Left ventricle myocardium inferior (tissue), 1 donor: ENCODE results near the gene C2orf49. TPM values are rescaled to one million over a fixed set of nuclear protein-coding genes. Genes with fewer than 3 reads are reported as not detected.

Source experiments
- DNase-seq: peaks from one replicate; pipeline ENCODE4 v3.0.0-alpha.2; 2020
- H3K27ac ChIP-seq: fragments of 200-600 bp; replicated peaks from 2 replicates; pipeline ENCODE4 v1.8.0; 2021
- H3K27me3 ChIP-seq: fragments of 200-600 bp; 2 replicates; pipeline ENCODE4 v1.8.0; 2021; ENCODE audit warnings: low read depth
- H3K36me3 ChIP-seq: fragments of 200-600 bp; 2 replicates; pipeline ENCODE4 v1.8.0; 2021
- H3K4me1 ChIP-seq: fragments of 200-600 bp; 2 replicates; pipeline ENCODE4 v1.8.0; 2021
- H3K4me3 ChIP-seq: fragments of 200-600 bp; 2 replicates; pipeline ENCODE4 v1.8.0; 2021; ENCODE audit warnings: mild to moderate bottlenecking, moderate library complexity
- H3K9me3 ChIP-seq: fragments of 200-600 bp; replicated peaks from 2 replicates; pipeline ENCODE4 v1.8.0; 2021
- intact Hi-C: fragments of 100-400 bp; cut with micrococcal nuclease; formaldehyde crosslinking; loops from one replicate; pipeline ENCODE4 v1.11.0; 2022
- total RNA-seq: library from RNA; stranded (reverse); fragmentation: NEBNext Ultra II Directional; extraction: Animal tissue kit (Norgen Biotek cat#: 25700); gene quantifications from one replicate; pipeline ENCODE4 v1.2.1, GENCODE V29; 2021
- TF ChIP-seq, protein P1 (sequence below): fragments of 200-600 bp; IDR thresholded peaks from 2 replicates; pipeline ENCODE4 v1.8.0; 2021; ENCODE audit warnings: antibody characterized with exemption, mild to moderate bottlenecking, borderline replicate concordance
- donor health status: DM: no; HTN: yes; CAD: no; lungs with severe emphysema.

Gene C2orf49
- total RNA-seq, 1 donor from 2014 or later, result 22.7 TPM

DNA sequence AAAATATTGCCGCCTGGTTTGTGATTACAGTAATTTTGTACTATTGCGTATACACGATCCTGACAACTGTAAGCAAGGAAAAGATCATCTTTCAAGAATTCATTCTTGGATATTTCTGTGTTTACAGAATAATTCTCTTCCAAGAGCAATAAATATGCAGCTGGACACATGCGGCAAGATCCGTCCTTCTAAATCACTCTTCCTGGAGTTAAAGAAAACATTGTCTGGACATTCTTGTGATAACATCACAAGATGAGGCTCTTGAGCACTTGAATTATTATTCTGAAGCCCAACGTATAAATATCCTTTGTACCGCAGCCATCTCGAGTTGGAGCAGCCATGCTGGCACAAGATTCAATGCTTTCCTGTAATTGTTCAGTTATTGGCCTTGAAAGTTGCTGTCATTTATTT is 51.6 kb downstream of the C2orf49 start:
- peaks cover 99% of the 10 kb centered on the region for H3K4me1 ChIP-seq
- no peak for DNase-seq
- no peaks in the 10 kb centered on the region for H3K27me3 ChIP-seq
- TF ChIP-seq, protein P1, sequence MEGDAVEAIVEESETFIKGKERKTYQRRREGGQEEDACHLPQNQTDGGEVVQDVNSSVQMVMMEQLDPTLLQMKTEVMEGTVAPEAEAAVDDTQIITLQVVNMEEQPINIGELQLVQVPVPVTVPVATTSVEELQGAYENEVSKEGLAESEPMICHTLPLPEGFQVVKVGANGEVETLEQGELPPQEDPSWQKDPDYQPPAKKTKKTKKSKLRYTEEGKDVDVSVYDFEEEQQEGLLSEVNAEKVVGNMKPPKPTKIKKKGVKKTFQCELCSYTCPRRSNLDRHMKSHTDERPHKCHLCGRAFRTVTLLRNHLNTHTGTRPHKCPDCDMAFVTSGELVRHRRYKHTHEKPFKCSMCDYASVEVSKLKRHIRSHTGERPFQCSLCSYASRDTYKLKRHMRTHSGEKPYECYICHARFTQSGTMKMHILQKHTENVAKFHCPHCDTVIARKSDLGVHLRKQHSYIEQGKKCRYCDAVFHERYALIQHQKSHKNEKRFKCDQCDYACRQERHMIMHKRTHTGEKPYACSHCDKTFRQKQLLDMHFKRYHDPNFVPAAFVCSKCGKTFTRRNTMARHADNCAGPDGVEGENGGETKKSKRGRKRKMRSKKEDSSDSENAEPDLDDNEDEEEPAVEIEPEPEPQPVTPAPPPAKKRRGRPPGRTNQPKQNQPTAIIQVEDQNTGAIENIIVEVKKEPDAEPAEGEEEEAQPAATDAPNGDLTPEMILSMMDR, result no peak
- intact Hi-C loops, result no loop called here
- peak overlapping the region; percentile 85 for H3K27ac ChIP-seq
- peaks cover 31% of the 10 kb centered on the region for H3K36me3 ChIP-seq
- peak overlapping the region; percentile 14 for H3K4me3 ChIP-seq
- no peaks in the 10 kb centered on the region for H3K9me3 ChIP-seq

DNA sequence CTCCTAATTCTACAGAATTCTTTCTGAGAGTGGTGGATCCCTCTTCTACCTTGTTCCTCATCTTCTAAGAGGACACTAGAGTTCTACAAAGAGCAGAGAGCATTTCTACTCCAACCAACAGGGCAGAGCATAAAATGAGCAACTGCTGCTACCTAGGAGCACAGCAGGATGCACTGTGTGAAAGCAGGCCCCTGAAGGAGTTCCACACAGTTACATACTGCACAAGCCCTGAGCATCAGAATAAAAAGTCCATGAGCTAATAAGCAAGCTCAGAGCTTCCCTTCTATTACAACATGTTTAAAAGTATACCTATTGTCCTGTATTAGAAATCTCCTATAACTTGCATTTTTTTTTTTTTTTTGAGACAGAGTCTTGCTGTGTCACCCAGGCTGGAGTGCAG is 53.1 kb downstream of the C2orf49 start:
- no peak for DNase-seq
- no peaks in the 10 kb centered on the region for H3K9me3 ChIP-seq
- TF ChIP-seq, protein P1, result no peak
- H3K27me3 ChIP-seq, result no peaks in the 10 kb centered on the region
- peak overlapping the region; percentile 85 for H3K27ac ChIP-seq
- intact Hi-C loops, result no loop called here
- no peak overlapping the region for H3K4me3 ChIP-seq
- peaks cover 98% of the 10 kb centered on the region for H3K4me1 ChIP-seq
- H3K36me3 ChIP-seq, result peaks cover 16% of the 10 kb centered on the region

DNA sequence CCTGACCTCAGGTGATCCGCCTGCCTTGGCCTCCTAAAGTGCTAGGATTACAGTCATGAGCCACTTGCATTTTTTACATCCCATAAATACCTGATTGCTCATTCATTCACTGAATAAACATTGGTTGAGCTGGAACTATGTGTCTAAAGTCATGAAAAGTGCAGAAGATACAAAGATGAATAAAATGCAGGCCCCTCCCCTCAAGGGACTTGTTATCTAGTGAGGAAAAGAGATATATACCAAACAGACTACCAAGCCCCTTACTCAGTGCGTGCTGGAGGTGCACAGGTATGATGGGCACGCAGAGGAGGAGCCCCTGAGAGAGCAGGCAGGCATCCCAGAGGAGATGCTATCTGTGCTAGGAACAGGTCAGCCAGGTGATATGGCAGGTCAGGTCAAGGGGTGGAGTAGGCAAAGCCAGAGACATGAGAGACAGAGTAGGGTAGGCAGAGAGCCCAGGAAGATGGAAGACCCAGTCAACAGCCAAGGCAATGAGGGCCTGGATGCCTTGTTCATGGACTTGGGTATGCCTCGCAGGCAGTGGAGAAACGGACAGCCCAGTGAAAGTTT is 53.8 kb downstream of the C2orf49 start:
- Histone ChIP-seq H3K9me3 (no peaks in the 10 kb centered on the region), H3K27me3 (no peaks in the 10 kb centered on the region), H3K4me3 (no peak overlapping the region), H3K36me3 (peaks cover 9% of the 10 kb centered on the region), H3K27ac (peak overlapping the region; percentile 85), H3K4me1 (peaks cover 98% of the 10 kb centered on the region)
- TF ChIP-seq, protein P1, result no peak
- intact Hi-C loops, result no loop called here
- DNase-seq, result no peak

DNA sequence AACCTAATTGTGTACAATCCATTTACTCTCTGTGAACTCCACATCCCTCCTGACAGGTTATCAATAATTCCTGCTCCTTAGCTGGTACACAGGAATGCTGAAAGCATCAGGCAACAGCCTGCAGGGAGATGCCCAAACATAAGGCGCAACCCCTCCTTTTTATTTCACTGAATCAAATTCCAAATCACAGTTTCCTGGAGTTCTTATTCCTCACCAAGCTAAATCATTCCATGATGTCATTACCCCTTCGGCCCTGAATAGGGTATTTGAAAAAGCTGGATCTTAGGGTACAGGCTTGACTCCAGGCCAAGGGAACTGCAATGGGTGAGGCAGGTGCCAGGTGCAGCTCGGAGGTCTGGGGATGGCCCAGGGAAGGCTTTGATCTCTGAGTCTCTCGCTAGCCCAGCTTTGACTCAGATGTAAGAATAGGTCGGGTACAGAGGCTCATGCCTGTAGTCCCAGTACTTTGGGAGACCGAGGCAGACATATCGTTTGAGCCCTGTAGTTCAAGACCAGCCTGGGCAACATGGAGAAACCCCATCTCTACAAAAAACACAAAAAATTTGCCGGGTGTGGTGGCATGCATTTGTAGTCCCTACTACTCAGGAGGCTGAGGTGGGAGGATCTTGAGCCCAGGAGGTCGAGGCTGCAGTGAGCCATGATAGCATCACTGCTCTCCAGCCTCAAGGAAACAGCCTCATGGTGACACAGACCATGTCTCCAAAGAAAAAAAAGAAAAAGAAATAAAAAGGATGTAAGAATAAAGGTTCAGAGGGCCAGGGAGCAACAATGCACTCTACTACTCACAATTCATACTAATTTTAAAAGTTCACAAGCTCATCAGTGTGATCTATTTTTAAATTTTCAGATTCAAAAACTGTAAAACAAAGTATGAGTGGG is 54.7 kb downstream of the C2orf49 start:
- no peaks in the 10 kb centered on the region for H3K9me3 ChIP-seq
- intact Hi-C loops, result no loop called here
- peak overlapping the region; percentile 85 for H3K27ac ChIP-seq
- no peak overlapping the region for H3K4me3 ChIP-seq
- H3K36me3 ChIP-seq, result peaks cover 5% of the 10 kb centered on the region
- no peaks in the 10 kb centered on the region for H3K27me3 ChIP-seq
- peaks cover 97% of the 10 kb centered on the region for H3K4me1 ChIP-seq
- TF ChIP-seq, protein P1, result no peak
- no peak for DNase-seq

DNA sequence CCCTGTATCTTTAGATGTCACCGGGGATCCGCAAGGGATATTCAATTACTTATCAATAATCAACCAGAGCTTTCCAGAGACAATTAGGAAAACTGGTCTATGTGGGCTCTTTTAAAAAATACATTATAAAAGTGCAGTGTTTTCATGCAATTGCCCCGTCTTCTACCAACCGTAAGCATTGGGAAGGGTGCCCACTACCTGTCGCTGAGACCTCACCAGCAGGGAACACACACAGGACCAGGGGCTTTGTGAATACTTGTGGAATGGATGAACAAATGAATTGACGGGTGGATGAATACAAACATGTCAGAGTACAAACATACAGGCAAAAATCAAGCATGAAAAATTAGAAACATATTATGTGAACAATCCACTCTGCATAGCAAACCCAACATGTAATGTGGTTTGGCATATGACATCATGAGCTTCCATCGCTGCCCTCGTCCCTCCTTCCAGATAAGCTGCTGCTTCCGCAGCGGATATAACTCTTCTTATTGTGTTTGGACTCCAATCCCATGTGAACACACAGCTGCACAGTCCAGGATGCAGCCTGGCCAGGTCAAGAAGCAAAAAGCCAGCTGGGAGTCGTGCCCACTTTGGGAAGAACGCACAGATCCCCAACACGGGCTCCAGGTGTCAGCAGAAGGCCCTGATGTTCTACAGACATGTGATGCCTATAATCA is 56.2 kb downstream of the C2orf49 start:
- H3K4me3 ChIP-seq, result no peak overlapping the region
- peaks cover 97% of the 10 kb centered on the region for H3K4me1 ChIP-seq

More for the DNA sequence above, 56.2 kb downstream of the C2orf49 start:
- peaks cover 8% of the 10 kb centered on the region for H3K27me3 ChIP-seq
- no peaks in the 10 kb centered on the region for H3K9me3 ChIP-seq
- H3K27ac ChIP-seq, result peak overlapping the region; percentile 86
- peak; percentile 53 for DNase-seq
- TF ChIP-seq, protein P1, result no peak
- H3K36me3 ChIP-seq, result no peaks in the 10 kb centered on the region
- intact Hi-C loops, result no loop called here
